Neural cell (in vitro differentiated cells): Measurements from ENCODE around the gene CNTFR. TPM values are rescaled to one million over a fixed set of nuclear protein-coding genes. Genes with fewer than 3 reads are reported as not detected.

Experiments used
- H2AFZ ChIP-seq: fragments of 200-600, 300-800 bp; sonication (generic), shearing (Covaris generic); 2 replicates; pipeline ENCODE4 v1.6.0; 2014; ENCODE audit warnings: low read depth, mild to moderate bottlenecking, antibody characterized with exemption, low read length, moderate library complexity
- H3F3A ChIP-seq: fragments of 200-600 bp; shearing (Covaris generic); 2 replicates; pipeline ENCODE4 v1.6.1; 2016; ENCODE audit warnings: mild to moderate bottlenecking, moderate library complexity, mixed read lengths, antibody characterized with exemption, low read length; ENCODE audit not compliant: insufficient read depth, poor library complexity, severe bottlenecking
- H3K27ac ChIP-seq: fragments of 200-600, 300-800 bp; sonication (generic), shearing (Covaris generic); 2 replicates; pipeline ENCODE4 v1.5.1; 2014; ENCODE audit warnings: mild to moderate bottlenecking, low read length, moderate library complexity
- H3K27me3 ChIP-seq: fragments of 300-800, 200-600 bp; sonication (generic), shearing (Covaris generic); 2 replicates; pipeline ENCODE4 v1.6.0; 2014; ENCODE audit warnings: mild to moderate bottlenecking, low read depth, low read length, moderate library complexity; ENCODE audit not compliant: insufficient read depth
- H3K36me3 ChIP-seq: fragments of 300-800, 200-600 bp; sonication (generic), shearing (Covaris generic); 2 replicates; pipeline ENCODE4 v1.5.1; 2014; ENCODE audit warnings: mild to moderate bottlenecking, antibody characterized with exemption, low read length, moderate library complexity; ENCODE audit not compliant: insufficient read depth
- H3K4me2 ChIP-seq: fragments of 300-800, 200-600 bp; sonication (generic), shearing (Covaris generic); 2 replicates; pipeline ENCODE4 v1.6.0; 2014; ENCODE audit warnings: mild to moderate bottlenecking, low read length
- H3K4me3 ChIP-seq: fragments of 300-800, 200-600 bp; sonication (generic), shearing (Covaris generic); 2 replicates; pipeline ENCODE4 v1.5.1; 2014; ENCODE audit warnings: mild to moderate bottlenecking, low read length, moderate library complexity
- H3K79me2 ChIP-seq: fragments of 200-600 bp; shearing (Covaris generic); replicated peaks from 2 replicates; pipeline ENCODE4 v1.6.0; 2014; ENCODE audit warnings: mild to moderate bottlenecking, low read length, moderate library complexity; ENCODE audit not compliant: insufficient read depth
- H3K9ac ChIP-seq: fragments of 300-800, 200-600 bp; sonication (generic), shearing (Covaris generic); 2 replicates; pipeline ENCODE4 v1.6.1; 2016; ENCODE audit warnings: mild to moderate bottlenecking, low read length, mixed read lengths
- H3K9me2 ChIP-seq: fragments of 200-600 bp; shearing (Covaris generic); 2 replicates; pipeline ENCODE4 v1.6.1; 2016; ENCODE audit warnings: mild to moderate bottlenecking, low read length, mixed read lengths; ENCODE audit not compliant: insufficient read depth
- H3K9me3 ChIP-seq: fragments of 200-600, 300-800 bp; sonication (generic), shearing (Covaris generic); 2 replicates; pipeline ENCODE4 v1.6.1; 2016; ENCODE audit warnings: mild to moderate bottlenecking, mixed run types, low read length, moderate library complexity, mixed read lengths
- H4K20me1 ChIP-seq: fragments of 200-600 bp; shearing (Covaris generic); 2 replicates; pipeline ENCODE4 v1.6.1; 2016; ENCODE audit warnings: mild to moderate bottlenecking, mixed run types; ENCODE audit not compliant: insufficient read depth
- CTCF ChIP-seq: fragments of 450-650 bp; IDR thresholded peaks from 2 replicates; pipeline ENCODE4 v1.5.1; 2014; ENCODE audit warnings: antibody characterized with exemption, mild to moderate bottlenecking, moderate library complexity; ENCODE audit not compliant: poor library complexity, severe bottlenecking
- EP300 ChIP-seq: fragments of 450-650 bp; conservative IDR thresholded peaks from 2 replicates; pipeline ENCODE4 v1.6.1; 2014; ENCODE audit warnings: antibody characterized with exemption, mild to moderate bottlenecking, moderate library complexity; ENCODE audit not compliant: poor library complexity, severe bottlenecking
- EZH2 ChIP-seq: fragments of 200-600, 300-800 bp; shearing (Covaris generic), sonication (generic); IDR thresholded peaks from 2 replicates; pipeline ENCODE4 v1.6.1; 2014; ENCODE audit warnings: antibody characterized with exemption, low read length, borderline replicate concordance, mild to moderate bottlenecking; ENCODE audit not compliant: insufficient read depth, poor library complexity, severe bottlenecking
- MXI1 ChIP-seq: fragments of 450-650 bp; conservative IDR thresholded peaks from 2 replicates; pipeline ENCODE4 v1.6.1; 2014; ENCODE audit warnings: antibody characterized with exemption, mild to moderate bottlenecking; ENCODE audit not compliant: poor library complexity, severe bottlenecking
- POLR2AphosphoS5 ChIP-seq: IDR thresholded peaks from 2 replicates; pipeline ENCODE4 v1.6.1; 2012
- RAD21 ChIP-seq: fragments of 450-650 bp; conservative IDR thresholded peaks from 2 replicates; pipeline ENCODE4 v1.6.1; 2014; ENCODE audit warnings: antibody characterized with exemption, mild to moderate bottlenecking, moderate library complexity
- REST ChIP-seq: IDR thresholded peaks from 2 replicates; pipeline ENCODE4 v1.6.1; 2012; ENCODE audit warnings: borderline replicate concordance
- SMC3 ChIP-seq: fragments of 450-650 bp; conservative IDR thresholded peaks from 2 replicates; pipeline ENCODE4 v1.6.1; 2014; ENCODE audit warnings: antibody characterized with exemption, mild to moderate bottlenecking, moderate library complexity; ENCODE audit not compliant: poor library complexity
- TAF1 ChIP-seq: IDR thresholded peaks from 2 replicates; pipeline ENCODE4 v1.6.1; 2012; ENCODE audit warnings: low read depth
- polyA plus RNA-seq: library from polyadenylated mRNA; depleted of rRNA; stranded (reverse); fragments of >200 nt; gene quantifications from 2 replicates; pipeline ENCODE4 v1.2.3, GENCODE V29; 2014

Gene CNTFR
- polyA plus RNA-seq, 1 donor from 2014 or later = 19.0 TPM

- Histone ChIP-seq H3K79me2 (peaks cover 6% of the 10 kb centered on the region), H3K9me2 (no peaks in the 10 kb centered on the region), H3K27ac (no peak overlapping the region), H3K4me2 (no peak overlapping the region), H2AFZ (no peak overlapping the region), H4K20me1 (no peaks in the 10 kb centered on the region), H3F3A (no peaks in the 10 kb centered on the region), H3K27me3 (peaks cover 10% of the 10 kb centered on the region), H3K9me3 (no peaks in the 10 kb centered on the region), H3K4me3 (no peak overlapping the region), H3K9ac (no peak overlapping the region), H3K36me3 (no peaks in the 10 kb centered on the region)
- TF ChIP-seq EP300 (no peak), CTCF (peak; percentile 92), SMC3 (peak; percentile 81), RAD21 (peak; percentile 83)
Observed at GRCh38 chr9:34633851-34634550, 44.5 kb upstream of the CNTFR start.

- Histone ChIP-seq H3F3A (no peaks in the 10 kb centered on the region), H3K79me2 (peaks cover 6% of the 10 kb centered on the region), H3K4me2 (no peak overlapping the region), H3K9me2 (no peaks in the 10 kb centered on the region), H3K36me3 (no peaks in the 10 kb centered on the region), H3K27ac (no peak overlapping the region), H3K4me3 (no peak overlapping the region), H4K20me1 (no peaks in the 10 kb centered on the region), H2AFZ (no peak overlapping the region), H3K27me3 (peaks cover 17% of the 10 kb centered on the region), H3K9ac (no peak overlapping the region), H3K9me3 (no peaks in the 10 kb centered on the region)
- TF ChIP-seq CTCF (no peak), EP300 (no peak), EZH2 (no peak), POLR2AphosphoS5 (no peak), MXI1 (no peak), REST (no peak), TAF1 (no peak)
Observed at GRCh38 chr9:34633166-34633565, 43.6 kb upstream of the CNTFR start.
